ENCODE measurements around the gene SPEF1. TPM values are rescaled to one million over a fixed set of nuclear protein-coding genes. Genes with fewer than 3 reads are reported as not detected.

SPEF1 gene
- total RNA-seq, 1 experiment from 2014 or later, result not detected

DNA sequence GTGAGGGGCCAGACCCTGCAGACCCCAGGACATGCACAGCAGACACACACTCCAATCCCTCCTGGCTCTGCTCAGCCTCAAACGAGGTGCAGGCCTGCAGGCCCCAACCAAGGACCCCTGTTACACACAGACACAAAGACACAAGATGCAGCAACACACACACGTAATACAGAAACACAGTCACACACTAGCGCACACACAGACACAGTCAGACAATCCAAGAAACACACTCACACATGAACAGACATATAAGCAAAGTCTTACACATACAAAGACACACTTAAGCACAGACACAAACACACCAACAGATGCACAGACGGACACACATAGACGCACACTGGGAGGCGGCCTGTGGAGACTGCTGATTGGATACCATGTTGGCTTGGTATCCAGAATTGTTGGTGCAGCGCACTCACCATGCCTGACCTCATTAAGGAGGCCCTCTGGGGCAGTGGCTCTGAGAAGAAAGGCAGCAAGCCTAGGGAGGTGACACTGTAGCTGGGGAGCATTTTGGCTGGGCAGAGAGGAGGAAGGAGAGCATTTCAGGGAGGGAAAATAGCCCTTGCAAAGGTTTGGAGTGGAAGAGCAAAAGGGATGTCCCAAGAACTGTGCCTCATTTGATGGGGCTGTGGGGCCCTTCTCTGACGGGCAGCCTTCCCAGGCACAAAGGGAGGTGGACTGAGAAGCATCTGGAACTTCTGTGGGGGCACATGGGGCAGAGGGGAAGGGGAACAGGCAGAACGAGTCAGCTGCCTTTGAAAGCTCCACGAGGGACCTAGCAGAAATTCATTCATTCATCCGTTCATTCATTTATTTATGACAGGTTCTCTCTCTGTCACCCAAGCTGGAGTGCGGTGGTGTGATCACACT is 50.2 kb downstream of the SPEF1 start:
- peaks cover 15% of the 10 kb centered on the region for H3K27me3 Mint-ChIP-seq (ENCODE audit: insufficient read depth, unreplicated experiment)
- no peaks in the 10 kb centered on the region for H3K9me3 Mint-ChIP-seq (ENCODE audit: unreplicated experiment)
- no peak overlapping the region for H3K4me3 Mint-ChIP-seq (ENCODE audit: unreplicated experiment)
- ChIA-PET CTCF (interaction anchor here (0.7 to 2.1 kb wide), 3 partner anchors 10 to 22 kb away, joined by 3 to 7 read pairs (median 3); no protein-coding TSS in a partner anchor), POLR2A (interaction anchor here (0.6 to 0.7 kb wide), 3 partner anchors 10 to 874 kb away, joined by 3 to 4 read pairs (median 3); no protein-coding TSS in a partner anchor)
- BruUV-seq (replicated peaks), result no TSS peak
- no peak overlapping the region for H3K27ac Mint-ChIP-seq (ENCODE audit: low read depth, unreplicated experiment)
- TF ChIP-seq, protein P1, sequence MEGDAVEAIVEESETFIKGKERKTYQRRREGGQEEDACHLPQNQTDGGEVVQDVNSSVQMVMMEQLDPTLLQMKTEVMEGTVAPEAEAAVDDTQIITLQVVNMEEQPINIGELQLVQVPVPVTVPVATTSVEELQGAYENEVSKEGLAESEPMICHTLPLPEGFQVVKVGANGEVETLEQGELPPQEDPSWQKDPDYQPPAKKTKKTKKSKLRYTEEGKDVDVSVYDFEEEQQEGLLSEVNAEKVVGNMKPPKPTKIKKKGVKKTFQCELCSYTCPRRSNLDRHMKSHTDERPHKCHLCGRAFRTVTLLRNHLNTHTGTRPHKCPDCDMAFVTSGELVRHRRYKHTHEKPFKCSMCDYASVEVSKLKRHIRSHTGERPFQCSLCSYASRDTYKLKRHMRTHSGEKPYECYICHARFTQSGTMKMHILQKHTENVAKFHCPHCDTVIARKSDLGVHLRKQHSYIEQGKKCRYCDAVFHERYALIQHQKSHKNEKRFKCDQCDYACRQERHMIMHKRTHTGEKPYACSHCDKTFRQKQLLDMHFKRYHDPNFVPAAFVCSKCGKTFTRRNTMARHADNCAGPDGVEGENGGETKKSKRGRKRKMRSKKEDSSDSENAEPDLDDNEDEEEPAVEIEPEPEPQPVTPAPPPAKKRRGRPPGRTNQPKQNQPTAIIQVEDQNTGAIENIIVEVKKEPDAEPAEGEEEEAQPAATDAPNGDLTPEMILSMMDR (IDR thresholded peaks at IDR 0.05; ENCODE audit: unreplicated experiment), result no peak
- no peak for DNase-seq (ENCODE audit: unreplicated experiment)
- intact Hi-C loops (cut with micrococcal nuclease), result no loop called here
- peaks cover 5% of the 10 kb centered on the region for H3K36me3 Mint-ChIP-seq (ENCODE audit: insufficient read depth, unreplicated experiment)
- peaks cover 31% of the 10 kb centered on the region for H3K4me1 Mint-ChIP-seq (ENCODE audit: insufficient read depth, unreplicated experiment)

- BruUV-seq (replicated peaks), result no TSS peak
- POLR2A ChIA-PET, result no interaction called here
Measured at GRCh38 chr20:3729811-3730540, 51.3 kb downstream of the SPEF1 start.

GRCh38 chr20:3729378-3729777 is 51.9 kb downstream of the SPEF1 start:
- peaks cover 28% of the 10 kb centered on the region for H3K4me1 Mint-ChIP-seq (ENCODE audit: insufficient read depth, unreplicated experiment)
- DNase-seq (ENCODE audit: unreplicated experiment), result no peak
- TF ChIP-seq, protein P1 (IDR thresholded peaks at IDR 0.05; ENCODE audit: unreplicated experiment), result no peak
- peaks cover 19% of the 10 kb centered on the region for H3K27me3 Mint-ChIP-seq (ENCODE audit: insufficient read depth, unreplicated experiment)
- POLR2A ChIA-PET, result interaction anchor here (1.1 kb wide), 1 partner anchor 35 kb away, joined by 3 read pairs; no protein-coding TSS in a partner anchor
- H3K27ac Mint-ChIP-seq (ENCODE audit: low read depth, unreplicated experiment), result no peak overlapping the region
- BruUV-seq (replicated peaks), result no TSS peak
- CTCF ChIA-PET, result interaction anchor here (0.6 to 2.3 kb wide), 4 partner anchors 11 to 52 kb away, joined by 3 to 10 read pairs (median 6); no protein-coding TSS in a partner anchor
- no peak overlapping the region for H3K4me3 Mint-ChIP-seq (ENCODE audit: unreplicated experiment)
- intact Hi-C loops (cut with micrococcal nuclease), result no loop called here
- H3K36me3 Mint-ChIP-seq (ENCODE audit: insufficient read depth, unreplicated experiment), result peaks cover 5% of the 10 kb centered on the region
- H3K9me3 Mint-ChIP-seq (ENCODE audit: unreplicated experiment), result no peaks in the 10 kb centered on the region

More at GRCh38 chr20:3729811-3730540, 51.3 kb downstream of the SPEF1 start:
- no peak overlapping the region for H3K4me3 Mint-ChIP-seq (ENCODE audit: unreplicated experiment)
- H3K36me3 Mint-ChIP-seq (ENCODE audit: insufficient read depth, unreplicated experiment), result peaks cover 5% of the 10 kb centered on the region
- H3K9me3 Mint-ChIP-seq (ENCODE audit: unreplicated experiment), result no peaks in the 10 kb centered on the region
- DNase-seq (ENCODE audit: unreplicated experiment), result no peak
- H3K4me1 Mint-ChIP-seq (ENCODE audit: insufficient read depth, unreplicated experiment), result peaks cover 31% of the 10 kb centered on the region
- intact Hi-C loops (cut with micrococcal nuclease), result no loop called here
- CTCF ChIA-PET, result interaction anchor here (0.5 to 2.3 kb wide), 5 partner anchors 12 to 264 kb away, joined by 3 to 10 read pairs (median 6); no protein-coding TSS in a partner anchor
- no peak overlapping the region for H3K27ac Mint-ChIP-seq (ENCODE audit: low read depth, unreplicated experiment)
- peaks cover 15% of the 10 kb centered on the region for H3K27me3 Mint-ChIP-seq (ENCODE audit: insufficient read depth, unreplicated experiment)
- TF ChIP-seq, protein P1 (IDR thresholded peaks at IDR 0.05; ENCODE audit: unreplicated experiment), result no peak

GRCh38 chr20:3728876-3729275 is 52.4 kb downstream of the SPEF1 start:
- peaks cover 5% of the 10 kb centered on the region for H3K36me3 Mint-ChIP-seq (ENCODE audit: insufficient read depth, unreplicated experiment)
- no peak overlapping the region for H3K4me3 Mint-ChIP-seq (ENCODE audit: unreplicated experiment)
- H3K27me3 Mint-ChIP-seq (ENCODE audit: insufficient read depth, unreplicated experiment), result peaks cover 24% of the 10 kb centered on the region
- H3K4me1 Mint-ChIP-seq (ENCODE audit: insufficient read depth, unreplicated experiment), result peaks cover 23% of the 10 kb centered on the region
- no TSS peak for BruUV-seq (replicated peaks)
- DNase-seq (ENCODE audit: unreplicated experiment), result no peak
- intact Hi-C loops (cut with micrococcal nuclease), result no loop called here
- TF ChIP-seq, protein P1 (IDR thresholded peaks at IDR 0.05; ENCODE audit: unreplicated experiment), result no peak
- H3K9me3 Mint-ChIP-seq (ENCODE audit: unreplicated experiment), result no peaks in the 10 kb centered on the region
- POLR2A ChIA-PET, result interaction anchor here (1.1 kb wide), 1 partner anchor 35 kb away, joined by 3 read pairs; no protein-coding TSS in a partner anchor
- CTCF ChIA-PET, result interaction anchor here (0.5 to 2.3 kb wide), 5 partner anchors 10 to 1675 kb away, joined by 3 to 10 read pairs (median 5); no protein-coding TSS in a partner anchor
- no peak overlapping the region for H3K27ac Mint-ChIP-seq (ENCODE audit: low read depth, unreplicated experiment)

Measured in MCF 10A (cell line).